ENCODE results near the gene ADARB2.

ADARB2 gene

DNA sequence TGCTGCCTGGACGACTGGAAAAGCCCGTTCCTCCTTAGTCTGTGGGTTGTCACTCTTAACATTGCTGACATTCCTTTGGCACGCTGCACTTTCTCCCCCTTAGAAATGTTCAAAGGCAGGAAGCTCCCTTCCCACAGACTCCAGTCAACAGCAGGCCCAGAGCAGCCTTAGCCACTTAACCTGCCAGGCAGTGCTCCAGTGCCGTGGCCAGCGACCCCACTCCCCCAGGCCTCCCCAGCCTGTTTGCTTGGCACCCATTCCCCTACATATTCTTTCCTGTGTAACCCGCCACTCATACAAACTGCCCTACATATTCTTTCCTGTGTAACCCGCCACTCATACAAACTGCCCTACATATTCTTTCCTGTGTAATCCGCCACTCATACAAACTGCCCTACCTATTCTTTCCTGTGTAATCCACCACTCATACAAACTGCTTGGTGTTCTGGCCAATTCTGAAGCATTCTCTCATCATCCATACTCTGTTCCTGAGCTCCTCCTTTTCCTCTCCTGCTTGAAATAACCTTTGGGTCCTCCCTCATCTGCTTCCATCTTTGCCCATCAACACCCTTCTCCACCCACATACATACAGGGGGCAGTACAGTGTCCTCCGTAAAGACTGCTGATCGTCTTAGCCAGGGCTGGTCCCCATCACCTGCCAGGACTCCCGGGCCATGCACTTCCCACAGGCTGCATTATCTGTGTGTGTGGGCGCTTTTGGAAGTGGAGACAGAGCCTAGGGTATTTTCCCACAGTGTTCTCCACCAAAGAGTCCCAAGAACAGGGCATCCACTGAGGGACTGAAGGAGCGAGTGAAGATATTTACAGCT lies 57.3 kb downstream of the ADARB2 start:
- no peak for DNase-seq (ENCODE audit: low read depth)
- TF ChIP-seq, protein P1, sequence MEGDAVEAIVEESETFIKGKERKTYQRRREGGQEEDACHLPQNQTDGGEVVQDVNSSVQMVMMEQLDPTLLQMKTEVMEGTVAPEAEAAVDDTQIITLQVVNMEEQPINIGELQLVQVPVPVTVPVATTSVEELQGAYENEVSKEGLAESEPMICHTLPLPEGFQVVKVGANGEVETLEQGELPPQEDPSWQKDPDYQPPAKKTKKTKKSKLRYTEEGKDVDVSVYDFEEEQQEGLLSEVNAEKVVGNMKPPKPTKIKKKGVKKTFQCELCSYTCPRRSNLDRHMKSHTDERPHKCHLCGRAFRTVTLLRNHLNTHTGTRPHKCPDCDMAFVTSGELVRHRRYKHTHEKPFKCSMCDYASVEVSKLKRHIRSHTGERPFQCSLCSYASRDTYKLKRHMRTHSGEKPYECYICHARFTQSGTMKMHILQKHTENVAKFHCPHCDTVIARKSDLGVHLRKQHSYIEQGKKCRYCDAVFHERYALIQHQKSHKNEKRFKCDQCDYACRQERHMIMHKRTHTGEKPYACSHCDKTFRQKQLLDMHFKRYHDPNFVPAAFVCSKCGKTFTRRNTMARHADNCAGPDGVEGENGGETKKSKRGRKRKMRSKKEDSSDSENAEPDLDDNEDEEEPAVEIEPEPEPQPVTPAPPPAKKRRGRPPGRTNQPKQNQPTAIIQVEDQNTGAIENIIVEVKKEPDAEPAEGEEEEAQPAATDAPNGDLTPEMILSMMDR (IDR thresholded peaks at IDR 0.05; ENCODE audit: low read depth, low read length, missing control alignments), result no peak

DNA sequence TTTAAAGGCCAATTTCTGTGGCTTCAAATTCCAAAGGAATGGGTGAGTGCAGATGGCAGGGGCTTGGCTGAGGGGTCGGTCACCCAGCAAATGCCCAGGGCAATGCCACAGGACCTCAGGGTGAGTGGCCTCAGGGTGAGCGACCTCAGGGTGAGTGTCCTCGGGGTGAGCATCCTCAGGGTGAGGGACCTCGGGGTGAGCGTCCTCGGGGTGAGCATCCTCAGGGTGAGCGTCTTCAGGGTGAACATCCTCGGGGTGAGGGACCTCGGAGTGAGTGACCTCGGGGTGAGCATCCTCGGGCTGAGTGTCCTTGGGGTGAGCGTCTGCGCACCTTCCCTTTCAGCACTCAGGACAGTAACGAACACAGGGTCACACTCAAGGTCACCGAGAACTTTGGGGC lies 59.2 kb downstream of the ADARB2 start:
- no peak for DNase-seq (ENCODE audit: low read depth)
- H3K4me3 ChIP-seq (ENCODE audit: low read depth, low read length), result no peak overlapping the region
- TF ChIP-seq, protein P1 (IDR thresholded peaks at IDR 0.05; ENCODE audit: low read depth, low read length, missing control alignments), result no peak

More for the DNA sequence above, 57.3 kb downstream of the ADARB2 start:
- H3K4me3 ChIP-seq (ENCODE audit: low read depth, low read length), result no peak overlapping the region

DNA sequence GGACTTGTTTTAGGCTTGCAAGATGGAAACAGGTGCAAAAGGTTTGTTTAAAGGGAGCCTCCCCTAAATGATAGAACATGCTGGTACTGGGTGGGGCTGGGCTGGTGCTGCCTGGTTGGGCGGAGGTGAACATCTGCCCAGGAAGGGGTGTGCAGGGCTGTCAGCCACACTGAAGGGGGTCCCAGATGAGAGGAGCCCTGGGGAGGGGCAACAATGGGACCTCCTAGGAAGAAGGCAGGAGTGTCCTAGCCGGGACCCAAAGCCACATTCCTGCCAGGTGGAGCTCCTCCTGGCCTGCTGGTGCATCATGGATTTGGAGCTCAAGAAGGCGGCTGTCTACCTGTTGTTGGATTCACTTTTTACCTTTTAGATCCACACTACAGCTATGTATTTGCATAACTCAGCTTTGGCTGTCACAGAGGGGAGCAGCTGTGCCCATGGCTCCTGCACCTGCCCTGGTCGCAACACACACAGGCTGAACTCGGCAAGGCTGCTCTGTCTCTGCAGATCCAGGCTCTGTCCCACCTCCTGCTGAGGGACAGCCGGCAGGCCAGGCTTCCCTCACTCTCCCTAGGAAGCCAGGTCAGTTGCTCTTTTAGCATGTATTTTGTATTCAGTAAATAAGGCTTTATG lies 59.9 kb downstream of the ADARB2 start:
- no peak overlapping the region for H3K4me3 ChIP-seq (ENCODE audit: low read depth, low read length)
- DNase-seq (ENCODE audit: low read depth), result no peak
- TF ChIP-seq, protein P1 (IDR thresholded peaks at IDR 0.05; ENCODE audit: low read depth, low read length, missing control alignments), result no peak

DNA sequence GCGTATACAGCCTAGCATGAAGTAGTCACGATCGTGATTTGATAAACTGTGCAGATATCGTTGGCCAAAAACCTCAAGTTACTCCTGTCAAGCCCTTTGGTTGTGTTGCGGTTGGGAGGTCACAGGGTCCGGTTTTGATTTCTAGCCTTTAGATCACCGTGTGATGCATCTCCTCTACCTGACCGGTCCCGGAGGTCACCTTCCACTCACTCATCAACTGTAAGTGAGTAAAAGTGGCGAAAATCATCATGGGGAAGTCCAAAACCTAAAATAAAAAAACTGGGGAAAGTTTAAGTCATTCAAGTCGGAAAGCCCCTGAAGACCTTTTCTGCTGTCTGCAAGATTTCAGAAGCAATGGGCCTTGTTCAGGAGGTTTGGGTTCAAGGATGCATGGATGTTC lies 62.8 kb downstream of the ADARB2 start:
- no peak overlapping the region for H3K4me3 ChIP-seq (ENCODE audit: low read depth, low read length)
- TF ChIP-seq, protein P1 (IDR thresholded peaks at IDR 0.05; ENCODE audit: low read depth, low read length, missing control alignments), result no peak
- DNase-seq (ENCODE audit: low read depth), result no peak

DNA sequence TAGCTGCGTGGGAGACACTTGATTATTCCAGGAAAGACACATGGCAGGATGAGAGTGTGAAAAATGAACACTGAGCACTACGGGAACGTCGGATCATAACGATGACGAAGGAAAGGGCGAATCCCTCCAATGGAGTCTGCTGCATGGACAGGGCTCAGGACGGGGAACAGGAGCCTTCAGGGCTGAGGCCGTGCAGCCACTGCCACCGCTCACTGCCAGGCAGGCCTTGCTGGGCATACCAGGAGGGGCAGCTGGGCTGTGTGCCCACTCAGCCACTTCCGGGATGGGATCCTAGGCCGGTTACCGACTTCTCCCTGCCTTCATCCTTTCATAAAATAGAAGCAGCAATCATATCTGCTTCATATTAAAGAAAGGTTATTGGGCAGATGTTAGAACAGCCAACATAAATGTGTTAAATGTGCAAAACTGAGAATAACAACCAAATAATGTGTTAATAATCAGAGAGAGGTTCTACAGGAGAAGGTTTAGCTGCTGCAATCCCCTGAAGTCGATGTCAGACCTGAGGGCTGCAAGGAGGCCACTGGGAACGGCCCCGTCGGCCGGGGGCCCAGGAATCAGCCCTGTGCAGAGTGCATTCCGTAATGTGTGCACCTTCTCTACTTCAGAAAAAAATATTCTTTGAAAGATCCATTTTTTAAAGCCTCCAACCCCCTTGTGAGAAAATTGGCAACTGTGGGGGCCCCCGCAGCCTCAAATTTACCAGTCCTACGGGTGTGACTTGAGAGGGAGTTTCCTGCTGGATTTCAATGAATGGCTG lies 63.6 kb downstream of the ADARB2 start:
- DNase-seq (ENCODE audit: low read depth), result no peak
- H3K4me3 ChIP-seq (ENCODE audit: low read depth, low read length), result no peak overlapping the region
- TF ChIP-seq, protein P1 (IDR thresholded peaks at IDR 0.05; ENCODE audit: low read depth, low read length, missing control alignments), result no peak

DNA sequence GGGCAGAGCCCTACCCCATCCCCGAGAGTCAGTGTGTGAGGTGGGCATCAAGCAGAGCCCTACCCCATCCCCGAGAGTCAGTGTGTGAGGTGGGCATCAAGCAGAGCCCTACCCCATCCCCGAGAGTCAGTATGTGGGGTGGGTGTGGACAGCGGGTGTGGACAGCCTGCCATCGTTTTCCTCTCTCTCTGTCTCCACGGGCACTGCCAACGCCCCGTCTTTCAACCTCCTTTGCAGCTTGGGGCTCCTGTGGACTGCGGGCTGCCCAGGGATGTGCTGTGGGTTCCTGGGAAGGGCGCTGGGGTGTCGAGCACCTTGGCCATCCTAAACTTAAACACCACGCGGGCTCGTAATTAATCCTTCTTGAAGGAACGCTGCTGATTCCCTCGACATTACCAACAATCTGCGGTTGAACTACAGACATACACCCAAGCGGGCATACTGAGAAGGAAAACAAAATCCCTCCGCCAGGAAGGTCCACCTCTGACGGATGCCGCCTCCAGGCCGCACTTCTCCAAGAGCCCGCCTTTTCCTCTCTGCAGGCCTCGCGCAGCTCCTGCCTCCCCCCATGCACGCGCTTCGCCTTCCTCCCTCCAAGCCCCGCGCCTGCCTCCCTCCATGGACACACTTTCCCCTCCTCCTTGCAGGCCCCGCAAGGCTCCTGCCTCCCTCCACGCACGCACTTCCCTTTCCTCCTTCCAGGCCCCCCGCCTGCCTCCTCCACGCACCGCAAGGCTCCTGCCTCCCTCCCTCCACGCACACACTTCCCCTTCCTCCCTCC lies 65.1 kb downstream of the ADARB2 start:
- no peak overlapping the region for H3K4me3 ChIP-seq (ENCODE audit: low read depth, low read length)
- DNase-seq (ENCODE audit: low read depth), result no peak
- TF ChIP-seq, protein P1 (IDR thresholded peaks at IDR 0.05; ENCODE audit: low read depth, low read length, missing control alignments), result no peak

All from GM12864 (cell line).